Measurements from ENCODE around the gene AQP2.

AQP2 gene

DNA sequence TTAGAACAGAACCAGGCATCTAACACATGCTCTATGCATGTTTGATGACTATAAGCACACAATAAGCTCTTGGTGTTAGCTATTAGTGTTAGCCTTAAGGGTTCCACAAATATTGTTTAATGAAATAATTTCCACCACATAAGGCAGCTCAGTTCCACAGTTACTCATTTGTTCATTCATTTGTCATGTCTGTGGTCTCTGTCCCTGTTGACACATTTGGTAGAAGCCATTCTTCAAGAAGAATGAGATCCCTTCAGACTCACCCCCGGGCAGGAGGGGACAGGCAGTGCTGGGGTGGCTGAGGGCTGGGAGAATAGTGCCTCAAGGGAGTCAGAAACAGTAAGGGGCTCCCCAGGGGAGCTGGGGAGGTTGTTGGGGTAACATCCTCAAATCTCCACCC, 43.2 kb upstream of the AQP2 start:
- TF ChIP-seq REST (IDR thresholded peaks at IDR 0.05; ENCODE audit: insufficient read depth in 1 of 2, low read depth in 2 of 2, low read length in 2 of 2) (no peak), SIN3A (IDR thresholded peaks at IDR 0.05; ENCODE audit: borderline replicate concordance, insufficient read depth, low read length) (no peak), POLR2AphosphoS5 (IDR thresholded peaks at IDR 0.05; ENCODE audit: low read depth, low read length) (no peak), TAF1 (IDR thresholded peaks at IDR 0.05; ENCODE audit: borderline replicate concordance, insufficient read depth, low read length) (no peak), FOXP2 (optimal IDR thresholded peaks at IDR 0.05; ENCODE audit: borderline replicate concordance, extremely low read depth, extremely low read length, insufficient read depth) (no peak)

GRCh38 chr12:49909356-49909755, 41.2 kb upstream of the AQP2 start:
- no peak for TF ChIP-seq REST (IDR thresholded peaks at IDR 0.05; ENCODE audit: insufficient read depth in 1 of 2, low read depth in 2 of 2, low read length in 2 of 2)
- no peak for TF ChIP-seq POLR2AphosphoS5 (IDR thresholded peaks at IDR 0.05; ENCODE audit: low read depth, low read length)
- no peak for TF ChIP-seq SIN3A (IDR thresholded peaks at IDR 0.05; ENCODE audit: borderline replicate concordance, insufficient read depth, low read length)
- no peak for TF ChIP-seq FOXP2 (optimal IDR thresholded peaks at IDR 0.05; ENCODE audit: borderline replicate concordance, extremely low read depth, extremely low read length, insufficient read depth)
- TF ChIP-seq TAF1 (IDR thresholded peaks at IDR 0.05; ENCODE audit: borderline replicate concordance, insufficient read depth, low read length) = no peak

DNA sequence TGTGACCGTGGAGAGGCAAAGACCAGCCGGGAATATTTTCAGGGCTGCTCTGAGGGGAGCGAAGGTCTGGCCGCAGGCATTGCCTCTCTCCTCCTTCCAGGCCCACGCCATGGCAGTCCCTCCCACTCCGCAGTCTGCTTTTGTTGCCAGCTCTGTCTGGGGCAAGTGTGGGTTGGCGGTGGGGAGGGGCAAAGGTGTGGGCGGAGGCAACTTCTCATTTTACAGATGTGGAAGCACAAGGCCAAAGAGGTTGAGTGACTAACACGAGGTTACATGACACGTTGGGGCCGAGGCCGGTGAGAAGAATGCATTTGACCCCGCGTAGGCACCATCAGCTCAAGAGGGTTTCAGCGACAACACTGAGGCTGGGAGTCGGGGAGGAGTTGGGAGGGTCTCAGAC, 40.7 kb upstream of the AQP2 start:
- no peak for TF ChIP-seq FOXP2 (optimal IDR thresholded peaks at IDR 0.05; ENCODE audit: borderline replicate concordance, extremely low read depth, extremely low read length, insufficient read depth)
- no peak for TF ChIP-seq REST (IDR thresholded peaks at IDR 0.05; ENCODE audit: insufficient read depth in 1 of 2, low read depth in 2 of 2, low read length in 2 of 2)
- no peak for TF ChIP-seq SIN3A (IDR thresholded peaks at IDR 0.05; ENCODE audit: borderline replicate concordance, insufficient read depth, low read length)
- TF ChIP-seq TAF1 (IDR thresholded peaks at IDR 0.05; ENCODE audit: borderline replicate concordance, insufficient read depth, low read length) = no peak
- no peak for TF ChIP-seq POLR2AphosphoS5 (IDR thresholded peaks at IDR 0.05; ENCODE audit: low read depth, low read length)

DNA sequence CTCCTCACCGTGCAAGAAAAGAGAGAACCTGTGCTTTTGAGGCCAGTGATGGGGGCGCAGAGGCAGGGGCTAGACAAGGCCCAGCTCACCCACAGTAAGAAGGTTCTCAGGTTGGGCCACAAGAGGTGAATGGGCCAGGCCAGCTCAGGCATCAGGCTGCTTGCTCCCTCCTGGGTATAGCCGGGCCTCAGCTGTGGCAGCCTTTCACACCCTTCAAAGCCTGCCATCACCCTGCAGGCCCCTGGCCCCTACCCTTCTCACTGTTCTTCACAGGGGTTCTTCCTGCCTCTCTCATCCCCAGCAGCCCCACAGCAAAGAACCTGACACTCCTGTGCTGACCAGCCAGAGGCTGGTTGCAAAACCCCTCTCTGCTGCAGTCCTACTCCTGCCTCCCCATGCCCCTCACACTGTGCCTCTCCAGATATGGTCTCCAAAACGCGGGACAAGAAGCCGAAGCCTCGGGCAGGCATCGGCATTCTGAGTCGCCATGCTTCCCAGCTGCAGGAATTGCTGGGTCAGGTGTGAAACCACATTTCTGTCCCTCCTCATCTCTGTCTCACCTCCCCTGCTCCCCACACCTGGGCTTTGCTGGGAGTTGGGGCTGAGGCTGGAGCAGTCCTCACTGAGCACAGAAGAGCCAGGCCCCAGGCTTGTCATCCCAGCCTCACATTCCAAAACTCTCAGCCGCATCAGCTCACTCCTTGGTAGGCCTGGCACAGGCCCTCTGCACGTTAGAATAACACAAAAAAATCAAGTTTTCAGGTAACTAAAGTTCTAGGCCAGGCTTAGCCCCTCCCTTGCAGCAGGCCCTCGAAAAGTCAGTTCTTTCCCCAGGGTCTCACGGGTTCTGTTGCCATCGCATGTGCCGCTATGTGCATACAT, 40.0 kb upstream of the AQP2 start:
- TF ChIP-seq FOXP2 (optimal IDR thresholded peaks at IDR 0.05; ENCODE audit: borderline replicate concordance, extremely low read depth, extremely low read length, insufficient read depth) = no peak
- TF ChIP-seq REST (IDR thresholded peaks at IDR 0.05; ENCODE audit: insufficient read depth in 1 of 2, low read depth in 2 of 2, low read length in 2 of 2) = no peak
- no peak for TF ChIP-seq TAF1 (IDR thresholded peaks at IDR 0.05; ENCODE audit: borderline replicate concordance, insufficient read depth, low read length)
- TF ChIP-seq POLR2AphosphoS5 (IDR thresholded peaks at IDR 0.05; ENCODE audit: low read depth, low read length) = no peak
- no peak for TF ChIP-seq SIN3A (IDR thresholded peaks at IDR 0.05; ENCODE audit: borderline replicate concordance, insufficient read depth, low read length)

Data from PFSK-1 (cell line).